DOHH2 (cell line): Measurements from ENCODE around the gene HBE1.

Experiments
- H3F3A ChIP-seq: fragments of 200-600 bp; sonication (generic), shearing (Covaris generic); 2 replicates; pipeline ENCODE4 v1.6.0; 2016; ENCODE audit warnings: antibody characterized with exemption, mild to moderate bottlenecking; ENCODE audit not compliant: control insufficient read depth, insufficient read depth
- H3K27ac ChIP-seq: fragments of 200-600 bp; sonication (generic); 2 replicates; pipeline ENCODE4 v1.5.1; 2014; ENCODE audit warnings: low read depth, mild to moderate bottlenecking, low read length, moderate library complexity
- H3K27me3 ChIP-seq: fragments of 200-600 bp; sonication (generic); 2 replicates; pipeline ENCODE4 v1.6.1; 2014; ENCODE audit warnings: mild to moderate bottlenecking, low read length, mixed read lengths; ENCODE audit not compliant: control insufficient read depth
- H3K36me3 ChIP-seq: fragments of 200-600 bp; sonication (generic); 2 replicates; pipeline ENCODE4 v1.6.1; 2014; ENCODE audit warnings: mild to moderate bottlenecking, low read length, moderate library complexity, mixed read lengths; ENCODE audit not compliant: control insufficient read depth
- H3K4me1 ChIP-seq: fragments of 200-600 bp; sonication (generic); 2 replicates; pipeline ENCODE4 v1.6.1; 2014; ENCODE audit warnings: mild to moderate bottlenecking, low read length, mixed read lengths; ENCODE audit not compliant: control insufficient read depth
- H3K4me2 ChIP-seq: fragments of 200-600 bp; sonication (generic); 2 replicates; pipeline ENCODE4 v1.6.0; 2014; ENCODE audit warnings: mild to moderate bottlenecking, low read length, moderate library complexity
- H3K4me3 ChIP-seq: fragments of 200-600 bp; sonication (generic); 2 replicates; pipeline ENCODE4 v1.5.1; 2014; ENCODE audit warnings: mild to moderate bottlenecking, low read length, mixed read lengths
- H3K79me2 ChIP-seq: fragments of 200-600 bp; sonication (generic); 2 replicates; pipeline ENCODE4 v1.6.1; 2014; ENCODE audit warnings: mild to moderate bottlenecking, low read length, mixed read lengths; ENCODE audit not compliant: control insufficient read depth
- H3K9me2 ChIP-seq: fragments of 200-600 bp; sonication (generic); replicated peaks from 2 replicates; pipeline ENCODE4 v1.6.1; 2014; ENCODE audit warnings: mild to moderate bottlenecking, low read length, mixed read lengths; ENCODE audit not compliant: control insufficient read depth
- H3K9me3 ChIP-seq: fragments of 200-600 bp; sonication (generic); 2 replicates; pipeline ENCODE4 v1.6.1; 2014; ENCODE audit warnings: antibody characterized with exemption, low read length, mixed read lengths; ENCODE audit not compliant: control insufficient read depth, insufficient read depth
- H4K20me1 ChIP-seq: fragments of 200-600 bp; sonication (generic); 2 replicates; pipeline ENCODE4 v1.6.0; 2014; ENCODE audit warnings: low read depth, mild to moderate bottlenecking, antibody characterized with exemption, low read length, moderate library complexity; ENCODE audit not compliant: control insufficient read depth, insufficient read depth
- CTCF ChIP-seq: fragments of 200-600 bp; sonication (generic); IDR thresholded peaks from one replicate; pipeline ENCODE4 v1.5.1; 2014; ENCODE audit warnings: antibody characterized with exemption, mild to moderate bottlenecking, low read depth, low read length; ENCODE audit not compliant: poor library complexity, severe bottlenecking
- EZH2phosphoT487 ChIP-seq: fragments of 200-600 bp; sonication (generic); IDR thresholded peaks from 2 replicates; pipeline ENCODE4 v1.6.1; 2017; ENCODE audit warnings: borderline replicate concordance, mild to moderate bottlenecking, antibody characterized with exemption, low read length, moderate library complexity, mixed read lengths

The HBE1 gene

GRCh38 chr11:5242933-5243815, 26.6 kb downstream of the HBE1 start:
- no peak for TF ChIP-seq CTCF
- no peak for TF ChIP-seq EZH2phosphoT487
- Histone ChIP-seq H4K20me1 (no peaks in the 10 kb centered on the region), H3F3A (no peaks in the 10 kb centered on the region), H3K4me3 (no peak overlapping the region), H3K4me1 (no peaks in the 10 kb centered on the region), H3K79me2 (no peaks in the 10 kb centered on the region), H3K9me2 (no peaks in the 10 kb centered on the region), H3K36me3 (no peaks in the 10 kb centered on the region), H3K27me3 (no peaks in the 10 kb centered on the region), H3K27ac (no peak overlapping the region), H3K9me3 (no peaks in the 10 kb centered on the region), H3K4me2 (no peak overlapping the region)

DNA sequence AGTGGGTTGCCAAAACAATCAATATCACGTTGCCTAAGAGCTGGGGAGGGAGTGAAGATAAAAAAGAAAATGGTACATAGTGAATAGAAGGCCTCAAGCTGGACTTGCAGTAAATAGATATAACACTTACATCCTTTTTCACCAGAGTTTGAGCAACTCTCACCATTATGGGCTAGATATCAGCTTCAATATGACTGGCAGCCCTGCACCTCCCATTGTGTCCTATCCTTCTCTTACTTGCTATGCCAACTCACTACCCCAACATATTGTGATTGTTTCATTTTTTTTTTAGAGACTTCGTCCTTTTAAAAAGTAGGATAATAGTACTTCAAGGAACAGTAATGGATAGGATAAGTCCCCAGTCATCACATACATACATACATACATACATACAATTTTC, 27.5 kb downstream of the HBE1 start:
- TF ChIP-seq CTCF (no peak), EZH2phosphoT487 (no peak)
- no peaks in the 10 kb centered on the region for H3K79me2 ChIP-seq

GRCh38 chr11:5241458-5241857, 28.3 kb downstream of the HBE1 start:
- no peak overlapping the region for H3K27ac ChIP-seq
- H3K36me3 ChIP-seq, result no peaks in the 10 kb centered on the region
- no peaks in the 10 kb centered on the region for H3K79me2 ChIP-seq
- H3K4me1 ChIP-seq, result no peaks in the 10 kb centered on the region
- no peaks in the 10 kb centered on the region for H3K27me3 ChIP-seq
- no peaks in the 10 kb centered on the region for H3F3A ChIP-seq
- TF ChIP-seq EZH2phosphoT487, result no peak
- no peak for TF ChIP-seq CTCF
- no peaks in the 10 kb centered on the region for H3K9me2 ChIP-seq
- H4K20me1 ChIP-seq, result no peaks in the 10 kb centered on the region
- no peaks in the 10 kb centered on the region for H3K9me3 ChIP-seq
- H3K4me2 ChIP-seq, result no peak overlapping the region
- H3K4me3 ChIP-seq, result no peak overlapping the region

More for the DNA sequence above, 27.5 kb downstream of the HBE1 start:
- no peaks in the 10 kb centered on the region for H3K9me2 ChIP-seq
- H3K4me1 ChIP-seq, result no peaks in the 10 kb centered on the region
- no peaks in the 10 kb centered on the region for H3K9me3 ChIP-seq
- H4K20me1 ChIP-seq, result no peaks in the 10 kb centered on the region
- no peak overlapping the region for H3K4me3 ChIP-seq
- H3K36me3 ChIP-seq, result no peaks in the 10 kb centered on the region
- H3K27ac ChIP-seq, result no peak overlapping the region
- no peak overlapping the region for H3K4me2 ChIP-seq
- H3K27me3 ChIP-seq, result no peaks in the 10 kb centered on the region
- no peaks in the 10 kb centered on the region for H3F3A ChIP-seq
